ENCODE data around the gene ME1. TPM values are rescaled to one million over a fixed set of nuclear protein-coding genes. Genes with fewer than 3 reads are reported as not detected.

The ME1 gene
- total and polyA plus RNA-seq, 2 of the 13 experiments (the other 11 are each of a cell fraction or from before 2014, with no cell fraction given): not detected

GRCh38 chr6:83215131-83216047 is 215.5 kb downstream of the ME1 start (continued):
- TF ChIP-seq ZNF230 (CRISPR knock-in tag; IDR thresholded peaks at IDR 0.05): peak; percentile 46; the same call in 1 of the 2 replicates
- no peak for TF ChIP-seq KLF12 (CRISPR knock-in tag; IDR thresholded peaks at IDR 0.05; ENCODE audit: borderline replicate concordance)
- no peak for TF ChIP-seq FOXA1 (IDR thresholded peaks at IDR 0.05)
- peak; percentile 33; the same call in 1 of the 2 replicates for TF ChIP-seq FOXA1 (CRISPR knock-in tag; IDR thresholded peaks at IDR 0.05)
- 0 out of 2 replicates have a peak, but pooled peaks have one; percentile 22 for TF ChIP-seq MIXL1 (CRISPR knock-in tag; IDR thresholded peaks at IDR 0.05)
- 0 out of 2 replicates have a peak, but pooled peaks have one; percentile 30 for TF ChIP-seq KDM3A (CRISPR knock-in tag; IDR thresholded peaks at IDR 0.05; ENCODE audit: low read depth)
- TF ChIP-seq FOXA3 (CRISPR knock-in tag; IDR thresholded peaks at IDR 0.05): 0 out of 2 replicates have a peak, but pooled peaks have one; percentile 8
- peak; percentile 46 for TF ChIP-seq XRCC5 (optimal IDR thresholded peaks at IDR 0.05; ENCODE audit: low read length)
- TF ChIP-seq ZMYM4 (CRISPR knock-in tag; IDR thresholded peaks at IDR 0.05): peak; percentile 59
- no peak for TF ChIP-seq ZNF607 (CRISPR knock-in tag; IDR thresholded peaks at IDR 0.05; ENCODE audit: borderline replicate concordance)
- peak; percentile 83 for TF ChIP-seq SMC3 (IDR thresholded peaks at IDR 0.05; ENCODE audit: low read length)
- no peak for TF ChIP-seq SP140L (CRISPR knock-in tag; IDR thresholded peaks at IDR 0.05; ENCODE audit: borderline replicate concordance)
- no peak for TF ChIP-seq POLR2A (IDR thresholded peaks at IDR 0.05; ENCODE audit: insufficient read depth in 1 of 2, low read depth in 2 of 2, low read length in 2 of 2)
- TF ChIP-seq, protein P1, sequence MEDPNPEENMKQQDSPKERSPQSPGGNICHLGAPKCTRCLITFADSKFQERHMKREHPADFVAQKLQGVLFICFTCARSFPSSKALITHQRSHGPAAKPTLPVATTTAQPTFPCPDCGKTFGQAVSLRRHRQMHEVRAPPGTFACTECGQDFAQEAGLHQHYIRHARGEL (CRISPR knock-in tag; IDR thresholded peaks at IDR 0.05): no peak
- TF ChIP-seq CEBPG (CRISPR knock-in tag; IDR thresholded peaks at IDR 0.05): 0 out of 2 replicates have a peak, but pooled peaks have one; percentile 39
- peak; percentile 69; the same call in 1 of the 2 replicates for TF ChIP-seq RAD21 (CRISPR knock-in tag; IDR thresholded peaks at IDR 0.05)
- TF ChIP-seq STAG1 (CRISPR knock-in tag; IDR thresholded peaks at IDR 0.05): peak; percentile 77
- TF ChIP-seq, protein P2, sequence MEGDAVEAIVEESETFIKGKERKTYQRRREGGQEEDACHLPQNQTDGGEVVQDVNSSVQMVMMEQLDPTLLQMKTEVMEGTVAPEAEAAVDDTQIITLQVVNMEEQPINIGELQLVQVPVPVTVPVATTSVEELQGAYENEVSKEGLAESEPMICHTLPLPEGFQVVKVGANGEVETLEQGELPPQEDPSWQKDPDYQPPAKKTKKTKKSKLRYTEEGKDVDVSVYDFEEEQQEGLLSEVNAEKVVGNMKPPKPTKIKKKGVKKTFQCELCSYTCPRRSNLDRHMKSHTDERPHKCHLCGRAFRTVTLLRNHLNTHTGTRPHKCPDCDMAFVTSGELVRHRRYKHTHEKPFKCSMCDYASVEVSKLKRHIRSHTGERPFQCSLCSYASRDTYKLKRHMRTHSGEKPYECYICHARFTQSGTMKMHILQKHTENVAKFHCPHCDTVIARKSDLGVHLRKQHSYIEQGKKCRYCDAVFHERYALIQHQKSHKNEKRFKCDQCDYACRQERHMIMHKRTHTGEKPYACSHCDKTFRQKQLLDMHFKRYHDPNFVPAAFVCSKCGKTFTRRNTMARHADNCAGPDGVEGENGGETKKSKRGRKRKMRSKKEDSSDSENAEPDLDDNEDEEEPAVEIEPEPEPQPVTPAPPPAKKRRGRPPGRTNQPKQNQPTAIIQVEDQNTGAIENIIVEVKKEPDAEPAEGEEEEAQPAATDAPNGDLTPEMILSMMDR (CRISPR knock-in tag; IDR thresholded peaks at IDR 0.05): peak; percentile 89
- TF ChIP-seq KAT8 (CRISPR knock-in tag; IDR thresholded peaks at IDR 0.05): 0 out of 2 replicates have a peak, but pooled peaks have one; percentile 24
